Fibroblast of peridontal ligament (primary cell): ENCODE data around the gene HOMER2.
"Not testable (repeated sequence)": the region's sequence is repeated elsewhere in the genome, so short reads cannot be mapped to it uniquely, and the experiment has no call there.

Experiments
- DNase-seq: peaks from one replicate; pipeline ENCODE4 v3.0.0-alpha.2; 2010; ENCODE audit errors: extremely low read depth

HOMER2 gene

DNA sequence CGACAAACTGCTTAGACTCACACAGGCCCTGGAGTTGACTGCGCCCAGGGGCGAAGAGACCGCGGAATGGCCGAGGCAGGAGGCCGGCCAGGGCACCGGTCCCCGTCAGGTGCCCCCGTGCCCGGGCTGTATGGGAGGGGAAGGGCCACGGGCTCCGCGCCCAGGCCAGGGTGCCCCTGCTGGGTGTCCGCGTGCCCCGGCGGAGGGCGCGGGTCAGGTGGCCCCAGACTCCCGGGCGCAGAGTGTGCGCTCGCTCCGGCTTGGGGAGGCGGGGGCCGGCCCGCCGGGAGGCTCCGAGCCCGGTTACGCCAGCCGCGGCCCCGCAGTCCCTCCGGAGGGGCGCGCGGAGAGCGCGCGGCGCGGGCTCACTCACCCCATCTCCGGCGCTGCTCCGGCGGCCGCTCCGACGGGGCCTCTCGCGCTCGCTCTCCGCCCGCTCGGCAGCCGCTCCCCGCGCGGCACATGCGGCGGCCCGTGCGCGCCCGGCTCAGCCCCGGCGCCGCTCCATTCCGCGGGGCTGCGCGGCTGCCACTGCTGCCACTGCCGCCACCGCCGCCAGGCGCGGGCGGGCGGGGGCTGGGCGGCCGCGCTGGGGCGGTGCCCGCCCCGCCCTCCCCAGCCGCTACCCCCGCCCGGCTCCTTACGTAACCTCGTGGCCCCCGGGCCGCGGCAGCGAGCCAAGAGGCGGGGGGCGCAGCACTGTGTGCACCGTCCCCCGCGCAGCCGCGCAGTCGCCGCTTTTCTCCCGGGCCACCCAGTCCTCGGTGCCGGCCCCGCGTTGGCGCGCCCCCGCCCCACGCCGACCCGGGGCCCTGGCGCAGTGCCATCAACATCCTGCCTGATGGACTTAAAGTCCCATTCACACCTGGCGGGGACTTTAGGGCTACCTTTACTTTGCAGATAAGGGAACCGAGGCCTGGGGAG, at the start of gene HOMER2:
Gene HOMER2 (minus strand): TSS at position 563 of the 924 bp plus-strand sequence. CDS start 185 bp downstream, at position 378.
- no peak for DNase-seq

DNA sequence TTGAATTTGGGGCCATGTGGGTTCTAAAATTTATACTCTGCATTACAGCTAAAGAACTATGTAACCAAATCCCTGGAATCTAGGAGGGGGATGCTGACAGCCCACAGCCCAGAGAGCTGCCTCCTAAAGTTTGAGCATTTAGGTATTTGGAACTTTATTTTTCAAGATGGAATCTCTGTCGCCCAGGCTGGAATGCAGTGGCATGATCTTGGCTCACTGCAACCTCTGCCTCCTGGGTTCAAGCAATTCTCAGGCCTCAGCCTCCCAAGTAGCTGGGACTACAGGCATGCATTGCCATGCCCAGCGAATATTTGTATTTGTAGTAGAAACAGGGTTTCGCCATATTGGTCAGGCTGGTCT, 48.1 kb upstream of the HOMER2 start:
- DNase-seq, result not testable (repeated sequence)

DNA sequence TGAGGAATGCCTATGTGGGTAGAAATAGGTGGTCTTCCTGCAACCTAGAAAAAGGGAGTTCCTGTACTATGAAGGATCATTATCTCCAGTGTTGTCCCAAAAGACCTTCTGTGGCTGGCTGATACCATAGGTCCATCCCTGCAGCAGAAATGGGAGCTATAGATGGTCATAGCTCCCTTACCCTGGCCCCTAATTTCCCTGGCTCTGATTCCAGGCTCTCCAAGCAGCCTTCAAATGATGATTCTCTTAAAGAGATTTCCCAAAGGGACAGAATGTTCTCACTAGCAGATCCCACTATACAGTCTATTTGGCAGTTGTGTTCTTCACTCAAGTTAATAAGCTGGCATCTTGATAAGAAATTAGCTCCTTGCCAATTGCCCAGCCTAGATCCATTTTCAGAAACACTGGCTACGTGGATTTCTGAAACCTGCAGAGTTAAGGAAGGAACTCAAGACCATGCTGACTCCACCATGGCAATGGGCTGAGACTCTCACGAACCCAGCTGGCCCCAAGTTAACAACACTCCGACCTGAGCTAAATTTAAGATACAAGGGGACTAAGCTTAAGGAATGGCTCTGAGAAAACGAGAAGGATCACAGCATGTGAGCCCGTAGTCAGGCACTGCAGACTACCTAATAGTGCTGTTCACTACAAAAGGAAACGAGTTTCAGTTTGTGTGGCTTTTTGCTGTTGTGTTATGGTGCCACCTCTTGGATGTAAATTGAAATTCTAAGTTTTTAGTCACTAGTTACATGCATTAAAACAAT, 47.6 kb upstream of the HOMER2 start:
- peak; percentile 86 for DNase-seq

DNA sequence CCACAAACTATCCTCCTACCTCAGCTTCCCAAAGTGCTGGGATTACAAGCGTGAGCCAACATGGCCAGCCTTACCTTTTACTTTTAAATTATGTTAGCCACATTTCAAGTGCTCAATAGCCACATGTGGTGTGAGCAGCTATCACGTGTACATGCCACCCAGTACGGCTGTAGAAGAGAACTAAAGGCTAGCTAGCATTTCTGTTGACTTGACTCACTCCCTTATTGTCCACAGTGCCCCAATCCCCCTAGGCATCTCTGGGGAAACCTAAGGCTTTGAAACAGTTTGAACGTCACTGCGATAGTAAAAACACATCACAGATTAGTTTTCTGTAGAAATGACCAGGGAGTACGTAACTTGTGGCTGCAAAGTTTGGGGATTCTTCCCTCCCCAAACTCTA, 46.9 kb upstream of the HOMER2 start:
- peak; percentile 16 for DNase-seq

DNA sequence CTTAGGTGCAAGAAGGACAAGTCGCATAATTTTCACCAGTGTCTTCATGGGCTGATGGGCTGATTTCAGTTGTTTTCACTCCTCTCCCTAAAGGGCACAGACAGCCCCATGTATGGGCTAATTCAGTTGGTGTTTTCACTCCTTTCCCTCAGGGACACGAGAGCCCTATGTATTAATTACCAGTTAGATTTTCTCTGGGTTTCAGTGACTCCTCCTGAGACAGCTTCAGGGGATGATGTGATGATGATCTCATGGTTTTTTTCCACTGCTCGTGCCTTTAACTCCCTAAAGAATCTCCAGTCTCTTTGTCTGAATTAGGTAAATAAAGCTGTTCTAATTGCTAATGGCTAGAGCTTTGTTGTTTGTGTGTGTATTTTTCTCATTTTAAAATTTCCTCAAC, 43.4 kb upstream of the HOMER2 start:
- peak; percentile 15 for DNase-seq

DNA sequence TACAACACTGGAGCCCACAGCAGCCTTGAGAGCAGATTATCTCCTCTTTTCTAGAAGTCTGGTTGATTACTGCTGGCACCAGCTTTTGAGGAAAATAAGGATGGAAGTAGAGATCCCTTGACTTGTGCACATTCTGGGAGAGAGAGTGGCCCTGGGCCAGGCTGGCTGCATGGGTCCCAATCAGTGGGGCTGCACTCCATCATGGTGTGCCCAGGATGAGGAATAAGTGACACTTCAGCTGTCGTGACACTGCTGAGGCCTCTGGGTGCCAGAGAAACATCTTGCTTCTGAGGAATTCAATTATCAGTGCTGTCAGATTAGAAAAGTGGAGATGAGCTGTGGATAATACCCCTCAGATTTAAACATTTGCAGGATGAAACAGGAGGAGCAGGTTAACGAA, 42.6 kb upstream of the HOMER2 start:
- DNase-seq, result no peak

DNA sequence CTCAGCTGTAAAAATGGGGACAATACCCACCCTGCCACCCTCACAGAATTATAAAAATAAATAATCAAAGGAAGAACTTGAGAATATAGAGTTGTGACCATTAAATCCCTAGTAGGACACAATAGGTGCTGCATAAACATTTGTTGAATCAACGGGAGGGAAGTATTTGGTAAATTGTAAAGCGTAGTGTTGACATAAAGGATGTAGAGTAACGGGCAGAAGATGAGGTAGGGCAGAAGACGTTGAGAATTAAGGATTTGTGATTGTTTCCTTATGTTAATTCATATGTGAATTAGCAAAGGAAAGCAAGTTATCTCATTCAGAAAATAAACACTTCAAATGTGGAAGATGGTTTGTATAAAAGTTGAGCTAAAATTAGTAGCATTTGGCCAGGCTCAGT, 40.6 kb upstream of the HOMER2 start:
- DNase-seq, result no peak

DNA sequence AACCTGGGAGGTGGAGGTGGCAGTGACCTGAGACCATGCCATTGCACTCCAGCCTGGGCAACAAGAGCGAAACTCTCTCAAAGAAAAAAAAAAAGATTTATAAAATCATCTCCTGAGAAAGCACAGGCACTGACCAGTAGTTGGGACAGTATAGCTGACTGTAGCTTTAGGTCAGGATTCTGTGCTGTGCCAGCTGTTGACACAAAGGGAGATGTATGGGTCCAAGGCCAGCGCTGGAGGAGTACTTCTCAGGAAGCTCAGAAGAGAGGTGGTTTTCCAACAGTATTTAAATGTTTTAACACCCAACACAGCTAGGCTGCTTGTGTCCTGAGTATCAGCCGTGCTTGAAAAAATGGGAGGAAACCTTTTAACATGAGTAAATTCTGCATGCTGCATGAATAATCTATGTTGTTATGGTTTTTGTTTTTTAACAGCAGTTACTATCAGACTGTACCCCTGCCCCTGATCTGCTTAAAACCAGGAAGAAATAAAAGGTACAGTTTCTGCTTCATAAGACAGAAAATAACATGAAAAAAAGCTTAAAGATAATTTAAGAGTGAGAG, 40.0 kb upstream of the HOMER2 start:
- no peak for DNase-seq

DNA sequence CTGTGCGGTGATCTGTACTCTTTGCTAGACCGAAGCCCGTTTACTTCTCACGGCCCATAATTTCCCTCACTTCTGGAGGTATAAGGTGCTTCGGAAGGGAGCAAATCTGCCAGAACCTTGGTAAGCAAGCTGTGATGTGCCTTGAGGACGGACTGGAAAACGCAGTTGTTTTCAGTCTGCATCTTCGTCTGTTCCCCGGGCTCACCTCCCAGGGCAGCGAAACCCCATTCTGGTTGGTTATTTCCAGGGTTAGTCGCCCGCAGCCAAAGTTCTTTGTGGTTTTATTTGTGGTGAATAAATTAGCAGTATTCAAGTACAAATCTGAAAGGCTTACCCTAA, 33.9 kb upstream of the HOMER2 start:
- DNase-seq, result peak; percentile 32

DNA sequence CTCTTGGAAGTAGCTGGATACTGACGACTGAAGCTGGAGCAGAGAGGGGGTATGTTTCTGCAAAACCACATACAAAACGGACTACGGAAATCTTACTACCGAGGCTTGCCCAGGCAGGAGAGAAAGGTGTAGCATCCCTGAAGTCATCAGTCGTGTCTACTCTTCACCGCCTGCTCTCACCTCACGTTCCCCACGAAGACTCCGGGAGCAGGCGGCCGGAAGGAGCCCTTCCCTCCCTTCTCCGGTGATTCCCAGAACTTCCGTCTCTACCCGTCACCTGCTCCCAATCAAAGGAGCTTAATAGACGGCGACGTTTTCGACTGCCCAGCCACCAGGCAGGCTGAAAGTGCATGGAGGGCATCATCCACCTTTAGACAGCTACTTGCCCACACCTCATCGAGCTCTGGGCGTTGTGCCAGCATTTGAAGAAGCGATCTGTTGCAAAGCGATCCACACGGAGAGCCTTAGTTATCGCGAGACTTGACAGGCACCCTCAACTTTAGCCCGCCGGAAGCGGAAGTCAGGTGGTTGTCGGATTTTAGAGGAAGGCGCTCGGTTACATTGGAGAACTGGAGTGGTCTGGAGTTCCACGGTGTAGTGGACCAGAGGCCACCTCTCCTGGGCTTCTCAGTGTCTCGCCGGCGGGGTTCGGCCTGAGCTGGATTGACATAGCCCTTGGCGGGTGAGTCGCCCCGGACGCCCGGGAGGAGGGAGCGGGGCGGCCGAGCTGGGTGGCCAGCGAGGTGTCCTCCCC, 33.3 kb upstream of the HOMER2 start, which contains the start of gene RAMAC:
Gene RAMAC (plus strand): TSS at position 523 of the 754 bp plus-strand sequence. CDS start 2,809 bp downstream, outside the sequence.
- DNase-seq, result peak; percentile 97

DNA sequence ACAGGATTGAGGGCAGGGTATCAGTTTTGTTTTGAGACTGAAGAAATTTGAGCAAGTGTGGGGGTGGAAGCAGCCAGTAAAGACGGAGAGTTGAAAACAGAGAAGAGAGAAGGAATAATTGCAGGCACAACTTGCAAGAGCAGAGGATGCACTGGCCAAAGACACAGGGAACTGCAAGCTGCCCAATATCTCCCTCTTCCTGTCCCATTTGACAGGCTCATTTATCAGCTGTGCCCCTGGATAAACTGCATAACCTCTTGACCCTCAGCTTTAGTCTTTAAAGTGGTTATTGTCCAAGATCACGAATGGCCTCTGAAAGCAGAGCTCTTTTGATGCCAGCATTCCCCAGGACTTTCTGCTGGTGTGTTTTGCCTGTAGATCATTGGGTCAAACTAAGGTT, 28.5 kb upstream of the HOMER2 start:
- no peak for DNase-seq

DNA sequence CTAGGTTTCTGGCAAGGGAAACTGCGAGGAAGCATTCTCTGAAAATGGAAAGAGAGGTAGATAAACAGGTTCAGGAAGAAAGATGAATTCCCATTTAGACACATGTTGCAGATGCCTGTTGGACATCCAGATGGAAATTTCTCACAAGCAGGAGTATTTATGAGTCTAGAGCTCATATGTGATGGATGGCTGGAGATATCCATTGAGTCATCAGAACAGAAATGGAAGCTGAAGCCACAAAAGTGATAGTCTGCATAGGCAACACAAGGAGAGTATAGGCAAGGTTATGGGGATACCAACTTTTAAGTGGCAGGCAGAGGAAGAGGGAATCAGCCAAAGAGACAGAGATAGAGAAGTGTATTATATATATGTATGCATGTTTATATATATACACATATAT, 27.2 kb upstream of the HOMER2 start:
- DNase-seq, result no peak

DNA sequence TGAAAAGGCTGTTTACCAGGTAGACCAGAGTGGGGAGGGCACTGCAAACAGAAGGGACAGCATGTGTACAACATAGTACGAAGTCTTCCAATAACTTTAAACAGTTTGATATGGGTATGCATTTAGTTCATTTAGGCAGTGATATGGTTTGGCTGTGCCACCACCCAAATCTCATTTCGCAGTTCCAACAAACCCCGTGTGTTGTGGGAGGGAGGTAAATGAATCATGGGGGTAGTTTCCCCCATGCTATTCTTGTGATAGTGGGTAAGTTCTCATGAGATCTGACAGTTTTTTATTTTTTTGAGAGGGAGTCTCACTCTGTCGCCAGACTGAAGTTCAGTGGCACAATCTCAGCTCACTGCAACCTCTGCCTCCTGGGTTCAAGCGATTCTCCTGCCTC, 25.9 kb upstream of the HOMER2 start:
- no peak for DNase-seq

DNA sequence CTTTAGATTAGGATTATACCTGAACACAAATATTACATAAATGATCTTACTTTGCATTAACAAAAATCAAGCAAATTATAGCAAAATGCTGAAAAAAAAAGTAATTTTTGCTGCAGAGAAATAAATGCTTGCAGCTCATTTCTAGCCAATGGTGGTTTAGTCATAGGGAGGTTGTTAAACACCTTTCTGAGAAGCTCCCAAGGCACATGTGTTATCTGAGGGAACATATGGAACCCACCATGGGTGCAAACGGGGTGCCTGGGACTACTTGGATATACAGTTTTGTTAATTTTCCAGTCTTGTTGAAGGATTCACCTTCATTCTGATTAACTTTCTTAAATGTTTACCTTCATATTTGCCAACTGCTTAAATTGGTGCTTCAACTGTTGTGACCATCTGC, 24.6 kb upstream of the HOMER2 start:
- DNase-seq, result no peak

DNA sequence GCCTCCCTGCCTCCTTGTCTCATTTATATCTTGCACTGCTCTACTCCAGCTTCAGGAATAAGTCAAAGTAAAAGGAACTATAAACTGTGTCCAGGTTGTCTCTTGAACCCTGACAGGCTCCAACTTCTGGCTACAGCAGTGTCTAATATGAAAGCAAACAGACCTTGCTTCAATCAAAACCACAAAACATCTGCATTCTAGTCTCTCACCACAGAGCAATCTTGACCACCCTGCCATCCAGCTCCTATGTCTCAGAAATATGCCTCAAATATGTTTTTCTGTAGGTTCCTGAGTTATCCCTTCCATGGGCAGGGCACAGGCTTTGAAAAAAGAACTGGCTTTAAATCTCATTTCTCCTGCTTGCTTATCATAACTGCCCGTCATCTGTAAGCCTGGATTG, 20.5 kb upstream of the HOMER2 start:
- DNase-seq, result peak; percentile 14

DNA sequence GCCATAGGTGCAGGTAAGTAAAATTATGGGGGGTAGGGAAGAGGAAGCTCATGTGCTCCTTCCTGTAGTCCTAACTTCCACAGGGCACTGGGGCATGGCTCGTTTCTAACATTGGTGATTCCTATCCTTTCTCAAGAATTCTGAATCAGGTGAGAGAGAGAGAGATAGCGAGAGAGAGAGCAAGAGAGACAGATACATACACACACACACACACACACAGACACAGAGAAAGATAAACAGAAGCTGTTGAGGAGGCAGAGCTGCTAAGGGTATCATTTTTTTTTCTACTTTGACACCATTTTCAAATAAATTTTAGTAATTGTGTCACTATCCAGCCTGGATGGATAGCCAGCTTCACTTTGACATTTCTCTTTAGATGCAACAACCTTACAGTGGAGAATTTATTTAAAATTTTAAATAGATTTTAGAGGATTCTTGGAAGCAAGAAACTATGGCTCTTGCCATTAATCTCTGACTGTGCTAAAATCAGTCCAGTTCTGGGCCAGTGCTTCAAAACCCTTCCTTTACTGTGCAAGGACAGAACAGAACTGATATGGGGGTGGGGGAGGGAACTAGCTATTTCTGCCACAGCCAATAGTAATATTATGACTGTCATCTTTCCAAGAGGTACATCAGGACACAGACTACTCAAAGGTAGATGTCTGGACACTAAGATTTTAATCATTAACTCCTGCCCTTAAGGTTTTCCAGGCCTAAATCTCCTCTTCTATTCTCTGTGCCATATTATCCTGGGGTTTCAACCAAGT, 18.9 kb upstream of the HOMER2 start:
- no peak for DNase-seq

DNA sequence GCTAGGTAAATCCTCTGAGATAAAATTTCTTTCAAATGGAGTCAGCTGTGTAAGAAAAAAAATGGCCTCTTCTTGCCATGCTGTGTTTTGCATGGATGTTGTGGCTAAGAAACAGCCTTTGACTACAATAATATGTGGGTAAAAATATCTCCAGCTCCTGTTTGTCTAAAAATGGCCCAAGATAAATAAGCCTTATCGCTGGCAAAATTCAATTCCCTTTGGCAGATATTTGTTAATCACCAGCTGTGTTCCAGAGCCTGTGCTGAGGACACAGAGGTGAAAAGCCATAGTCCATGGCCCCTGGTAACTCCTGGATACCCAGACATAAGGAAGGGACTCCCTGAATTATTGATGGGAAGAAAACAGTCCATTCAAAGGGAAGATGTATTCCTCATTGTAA, 18.2 kb upstream of the HOMER2 start:
- no peak for DNase-seq

DNA sequence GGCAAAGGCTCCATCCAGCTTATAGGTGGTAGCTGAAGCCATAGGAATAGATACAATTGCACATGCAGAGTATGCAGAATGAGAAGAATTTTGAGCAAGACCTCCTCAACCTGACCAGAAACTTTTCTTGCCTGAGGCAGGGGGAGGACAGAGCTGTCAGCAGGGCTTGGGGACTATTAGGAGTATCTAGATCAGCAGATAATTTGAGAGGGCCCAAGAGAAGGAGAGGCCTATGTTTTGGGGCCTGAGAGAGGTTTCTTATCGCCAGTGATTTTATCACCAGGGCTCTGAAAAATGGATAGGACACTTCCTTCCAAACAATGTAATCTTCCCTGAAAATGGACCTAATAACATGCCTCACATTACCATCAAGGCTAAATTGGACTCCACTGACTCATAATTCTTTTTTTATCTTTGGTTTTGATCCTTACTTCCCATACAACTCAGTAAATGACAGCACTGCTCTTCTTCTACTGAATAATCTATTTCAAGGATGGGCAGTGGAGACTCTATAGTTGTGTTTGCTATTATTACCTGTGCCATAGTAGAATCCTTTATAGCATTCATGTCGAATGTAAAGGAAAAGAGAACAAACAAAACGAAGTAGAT, 17.7 kb upstream of the HOMER2 start:
- DNase-seq, result no peak

DNA sequence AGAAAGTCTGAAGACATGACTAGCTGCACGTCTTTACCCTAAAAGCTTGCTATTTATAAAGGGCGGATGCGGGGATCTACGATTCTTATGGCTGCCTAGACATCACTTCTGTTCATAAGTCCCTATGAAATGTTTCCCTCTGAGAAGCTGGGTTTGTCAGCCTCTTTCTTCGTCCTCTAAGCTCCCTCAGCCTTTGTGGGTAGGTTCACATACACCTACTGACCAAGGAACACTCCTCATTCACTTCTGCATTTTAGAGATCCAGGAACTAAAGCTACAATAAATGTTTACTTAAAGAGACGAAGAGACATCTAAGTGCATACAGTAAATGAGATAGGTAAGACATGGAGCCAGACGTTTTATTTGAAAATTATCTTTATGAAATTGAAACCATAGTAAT, 16.8 kb upstream of the HOMER2 start:
- DNase-seq, result no peak

DNA sequence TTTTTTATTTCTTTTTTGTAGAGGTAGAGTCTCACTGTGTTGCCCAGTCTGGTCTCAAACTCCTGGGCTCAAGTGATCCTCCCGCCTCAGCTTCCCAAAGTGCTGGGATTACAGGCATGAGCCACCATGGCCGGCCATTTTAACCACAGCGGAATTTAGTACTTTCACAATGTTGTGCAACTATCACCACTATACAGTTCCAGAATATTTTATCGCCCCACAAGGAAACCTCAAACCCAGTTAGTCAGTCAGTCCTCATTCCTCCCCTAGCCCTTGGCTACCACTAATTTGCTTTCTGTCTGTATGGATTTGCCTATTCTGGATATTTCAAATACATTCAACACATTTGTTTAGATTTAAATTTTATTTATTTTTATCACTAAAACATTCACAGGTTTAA, 15.5 kb upstream of the HOMER2 start:
- peak; percentile 85 for DNase-seq

DNA sequence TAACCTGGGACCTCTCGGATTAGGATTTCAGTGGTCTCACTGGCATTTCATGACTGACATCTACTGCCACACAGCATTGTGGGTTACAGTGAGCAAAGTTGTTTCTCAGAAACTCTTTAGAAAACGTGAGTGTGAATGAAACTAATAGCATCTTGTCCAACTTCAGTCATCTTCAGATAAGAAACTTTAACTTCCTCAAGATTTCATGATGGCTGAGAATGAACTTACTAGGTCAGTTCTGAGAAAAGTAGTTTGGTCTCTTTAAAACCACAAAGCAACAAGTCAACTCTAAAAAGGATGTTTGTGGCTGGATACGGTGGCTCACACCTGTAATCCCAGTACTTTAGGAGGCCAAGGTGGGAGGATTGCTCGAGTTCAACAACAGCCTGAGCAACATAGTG, 14.2 kb upstream of the HOMER2 start:
- DNase-seq, result no peak
